Measurements from ENCODE around the gene IL36G. TPM values are rescaled to one million over a fixed set of nuclear protein-coding genes. Genes with fewer than 3 reads are reported as not detected.

Gene IL36G
- total and polyA plus RNA-seq, 9 of the 15 experiments (the other 6 are each of a cell fraction or from before 2014, with no cell fraction given): not detected

- TF ChIP-seq VEZF1 (CRISPR knock-in tag; IDR thresholded peaks at IDR 0.05) (no peak), JUN (IDR thresholded peaks at IDR 0.05; ENCODE audit: borderline replicate concordance, low read depth, low read length) (no peak), JUN (CRISPR knock-in tag; IDR thresholded peaks at IDR 0.05; ENCODE audit: borderline replicate concordance) (no peak), SMARCE1 (IDR thresholded peaks at IDR 0.05) (peak; percentile 64), ZNF586 (CRISPR knock-in tag; conservative IDR thresholded peaks at IDR 0.05) (no peak), ARID1B (IDR thresholded peaks at IDR 0.05) (peak; percentile 95), ZNF134 (CRISPR knock-in tag; conservative IDR thresholded peaks at IDR 0.05) (peak; percentile 46; the same call in 1 of the 2 replicates), PURB (CRISPR knock-in tag; IDR thresholded peaks at IDR 0.05; ENCODE audit: low read depth) (no peak), ZZZ3 (IDR thresholded peaks at IDR 0.05) (no peak), NFATC3 (IDR thresholded peaks at IDR 0.05) (no peak), NR2F6 (CRISPR knock-in tag; IDR thresholded peaks at IDR 0.05) (no peak), TCFL5 (CRISPR knock-in tag; conservative IDR thresholded peaks at IDR 0.05) (no peak), NFE2L1 (tag; IDR thresholded peaks at IDR 0.05; ENCODE audit: borderline replicate concordance, low read depth) (no peak), MTA3 (IDR thresholded peaks at IDR 0.05; ENCODE audit: borderline replicate concordance) (peak; percentile 46; the same call in 1 of the 2 replicates), HMGN3 (IDR thresholded peaks at IDR 0.05; ENCODE audit: borderline replicate concordance, extremely low read depth, insufficient read length, low read depth, low read length) (no peak), POLR2AphosphoS5 (IDR thresholded peaks at IDR 0.05; ENCODE audit: control insufficient read depth, insufficient read depth, low read depth, low read length) (0 out of 2 replicates have a peak, but pooled peaks have one; percentile 32), BCLAF1 (IDR thresholded peaks at IDR 0.05; ENCODE audit: borderline replicate concordance in 1 of 2, control insufficient read depth in 1 of 2, low read depth in 2 of 2, low read length in 1 of 2) (no peak), E2F5 (CRISPR knock-in tag; IDR thresholded peaks at IDR 0.05) (no peak), KAT7 (CRISPR knock-in tag; IDR thresholded peaks at IDR 0.05; ENCODE audit: borderline replicate concordance) (no peak), L3MBTL2 (IDR thresholded peaks at IDR 0.05) (0 out of 2 replicates have a peak, but pooled peaks have one; percentile 11)
- TF ChIP-seq, protein P1, sequence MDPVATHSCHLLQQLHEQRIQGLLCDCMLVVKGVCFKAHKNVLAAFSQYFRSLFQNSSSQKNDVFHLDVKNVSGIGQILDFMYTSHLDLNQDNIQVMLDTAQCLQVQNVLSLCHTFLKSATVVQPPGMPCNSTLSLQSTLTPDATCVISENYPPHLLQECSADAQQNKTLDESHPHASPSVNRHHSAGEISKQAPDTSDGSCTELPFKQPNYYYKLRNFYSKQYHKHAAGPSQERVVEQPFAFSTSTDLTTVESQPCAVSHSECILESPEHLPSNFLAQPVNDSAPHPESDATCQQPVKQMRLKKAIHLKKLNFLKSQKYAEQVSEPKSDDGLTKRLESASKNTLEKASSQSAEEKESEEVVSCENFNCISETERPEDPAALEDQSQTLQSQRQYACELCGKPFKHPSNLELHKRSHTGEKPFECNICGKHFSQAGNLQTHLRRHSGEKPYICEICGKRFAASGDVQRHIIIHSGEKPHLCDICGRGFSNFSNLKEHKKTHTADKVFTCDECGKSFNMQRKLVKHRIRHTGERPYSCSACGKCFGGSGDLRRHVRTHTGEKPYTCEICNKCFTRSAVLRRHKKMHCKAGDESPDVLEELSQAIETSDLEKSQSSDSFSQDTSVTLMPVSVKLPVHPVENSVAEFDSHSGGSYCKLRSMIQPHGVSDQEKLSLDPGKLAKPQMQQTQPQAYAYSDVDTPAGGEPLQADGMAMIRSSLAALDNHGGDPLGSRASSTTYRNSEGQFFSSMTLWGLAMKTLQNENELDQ (CRISPR knock-in tag; IDR thresholded peaks at IDR 0.05; ENCODE audit: borderline replicate concordance): no peak
These were observed 56.2 kb downstream of the IL36G start (continued) for GRCh38 chr2:113034016-113034415.

Data from K562 (cell line).